Epithelial cell of esophagus (primary cell): ENCODE data around the gene ABCB4.
A peak's percentile ranks its signal among the peaks of the same experiment; 100 is the strongest.

Experiments
- DNase-seq: peaks from one replicate; pipeline ENCODE4 v3.0.0; 2010; ENCODE audit warnings: low read depth
- H3K4me3 ChIP-seq: 2 replicates; pipeline ENCODE4 v1.5.1; 2011; ENCODE audit warnings: mild to moderate bottlenecking, low read length, control low read depth
- CTCF ChIP-seq: IDR thresholded peaks from 2 replicates; pipeline ENCODE4 v1.5.1; 2011; ENCODE audit warnings: low read depth, mild to moderate bottlenecking, low read length, control low read depth, inconsistent platforms; ENCODE audit not compliant: insufficient read depth; ENCODE audit errors: missing control alignments

ABCB4 gene

DNA sequence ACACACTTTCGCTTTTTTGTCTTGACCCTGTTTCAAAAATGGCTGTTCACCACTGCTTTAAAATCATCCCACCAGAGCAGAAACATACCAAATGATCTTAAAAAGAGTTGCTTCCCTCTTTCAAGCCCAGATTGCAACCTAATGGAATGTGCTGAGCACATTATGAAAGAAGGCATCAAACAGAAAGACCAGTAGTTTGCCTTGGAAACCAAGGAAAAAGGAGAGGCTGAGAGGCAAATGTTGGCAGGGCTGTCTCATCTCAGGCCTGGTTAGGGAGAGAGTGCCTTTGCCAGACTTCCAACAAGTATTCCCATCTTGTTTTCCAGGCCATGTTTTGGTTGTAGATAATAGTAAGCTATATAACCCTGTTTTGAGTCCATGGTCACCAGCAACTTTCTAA is 64.3 kb downstream of the ABCB4 start:
- TF ChIP-seq CTCF, result no peak
- DNase-seq, result no peak
- H3K4me3 ChIP-seq, result no peak overlapping the region

DNA sequence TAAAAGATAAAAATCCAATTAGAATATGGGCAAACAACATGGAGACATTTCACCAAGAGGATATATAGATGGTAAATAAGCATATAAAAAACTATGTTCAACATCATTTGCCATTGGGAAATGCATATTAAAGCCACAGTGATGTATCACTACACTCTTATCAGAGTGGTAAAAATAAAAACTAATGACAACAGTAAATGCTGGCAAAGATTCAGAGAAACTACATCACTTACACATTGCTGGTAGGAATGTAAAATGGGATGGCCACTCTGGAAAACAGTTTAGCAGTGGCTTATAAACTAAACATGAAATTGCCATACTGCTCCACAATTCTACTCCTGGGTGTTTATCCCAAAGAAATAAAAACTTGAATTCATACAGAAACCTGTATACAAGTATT is 70.8 kb downstream of the ABCB4 start:
- TF ChIP-seq CTCF, result no peak
- H3K4me3 ChIP-seq, result no peak overlapping the region
- no peak for DNase-seq

DNA sequence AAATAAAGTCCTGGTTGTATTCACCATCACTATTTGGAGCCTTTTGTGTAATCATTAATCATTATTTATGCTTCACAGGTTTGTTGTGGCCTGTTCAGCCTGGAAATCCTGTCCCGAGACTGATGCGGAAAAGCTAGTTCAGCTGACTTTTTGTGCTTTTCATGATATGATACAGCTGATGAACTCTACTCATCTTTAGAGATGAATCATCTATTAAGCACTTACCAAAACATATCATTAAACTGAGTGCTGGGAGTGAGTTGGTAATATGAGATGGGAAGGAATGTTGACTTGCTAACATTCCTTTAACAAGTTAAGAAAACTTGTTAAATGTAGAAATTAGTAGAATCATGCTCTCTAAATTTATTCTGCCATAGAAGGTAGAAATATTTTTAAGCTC is 77.0 kb downstream of the ABCB4 start:
- DNase-seq, result peak; percentile 91
- TF ChIP-seq CTCF, result no peak
- H3K4me3 ChIP-seq, result no peak overlapping the region

GRCh38 chr7:87395442-87396020 is 79.9 kb downstream of the ABCB4 start:
- no peak overlapping the region for H3K4me3 ChIP-seq
- no peak for TF ChIP-seq CTCF
- DNase-seq, result no peak

DNA sequence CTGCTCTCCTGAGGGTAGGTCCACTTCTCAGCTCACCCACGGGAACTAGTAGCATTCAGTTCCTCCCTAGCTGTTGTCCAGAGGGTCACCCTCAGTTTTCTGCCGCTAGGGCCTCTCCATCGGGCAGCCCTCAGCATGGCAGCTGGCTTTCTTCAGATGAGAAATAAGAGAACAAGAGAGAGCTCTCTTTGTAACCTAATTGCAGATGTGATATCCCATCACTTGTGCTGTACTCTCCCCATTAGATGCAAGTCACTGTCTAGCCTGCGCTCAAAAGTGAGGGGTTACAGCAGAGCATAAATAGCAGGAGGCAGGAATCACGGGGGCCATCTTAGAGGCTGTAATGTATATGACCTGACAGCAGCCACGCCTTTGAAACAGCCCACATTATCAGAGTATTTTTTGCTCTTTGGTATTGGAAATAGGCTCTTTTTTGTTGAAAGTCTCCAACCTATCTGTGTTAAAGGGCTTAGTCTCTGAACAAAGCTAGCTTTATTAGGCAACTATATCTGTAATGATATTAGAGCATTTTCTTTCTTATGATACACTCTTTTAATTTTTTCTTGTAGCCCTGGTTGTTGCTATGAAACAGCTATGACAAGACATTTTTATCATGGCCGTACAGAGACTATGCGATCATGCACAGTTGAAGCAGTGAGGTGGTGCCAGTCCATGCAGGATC is 84.3 kb downstream of the ABCB4 start:
- TF ChIP-seq CTCF, result no peak
- DNase-seq, result no peak
- no peak overlapping the region for H3K4me3 ChIP-seq

DNA sequence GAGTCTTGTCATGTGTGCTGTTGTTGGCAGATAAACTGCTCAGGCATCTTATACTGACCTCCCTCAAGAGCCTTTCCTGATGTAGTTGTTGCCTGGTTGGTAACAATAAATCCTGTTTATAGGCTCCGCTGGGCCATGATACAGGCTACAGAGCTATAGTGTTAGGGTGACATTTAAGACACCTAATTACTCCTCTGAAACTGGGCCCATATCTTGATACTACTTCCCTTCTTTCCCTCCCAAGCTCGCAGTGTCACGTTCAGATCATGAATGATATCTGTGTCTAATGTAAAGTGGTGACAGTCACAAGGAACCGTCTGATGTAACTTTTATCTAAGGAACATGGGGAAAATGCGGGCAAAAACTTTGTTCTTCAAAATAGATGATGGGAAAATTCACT is 94.6 kb downstream of the ABCB4 start:
- no peak for TF ChIP-seq CTCF
- DNase-seq, result no peak
- H3K4me3 ChIP-seq, result no peak overlapping the region
